ENCODE measurements around the gene ALCAM.
A peak's percentile ranks its signal among the peaks of the same experiment; 100 is the strongest.

The ALCAM gene

DNA sequence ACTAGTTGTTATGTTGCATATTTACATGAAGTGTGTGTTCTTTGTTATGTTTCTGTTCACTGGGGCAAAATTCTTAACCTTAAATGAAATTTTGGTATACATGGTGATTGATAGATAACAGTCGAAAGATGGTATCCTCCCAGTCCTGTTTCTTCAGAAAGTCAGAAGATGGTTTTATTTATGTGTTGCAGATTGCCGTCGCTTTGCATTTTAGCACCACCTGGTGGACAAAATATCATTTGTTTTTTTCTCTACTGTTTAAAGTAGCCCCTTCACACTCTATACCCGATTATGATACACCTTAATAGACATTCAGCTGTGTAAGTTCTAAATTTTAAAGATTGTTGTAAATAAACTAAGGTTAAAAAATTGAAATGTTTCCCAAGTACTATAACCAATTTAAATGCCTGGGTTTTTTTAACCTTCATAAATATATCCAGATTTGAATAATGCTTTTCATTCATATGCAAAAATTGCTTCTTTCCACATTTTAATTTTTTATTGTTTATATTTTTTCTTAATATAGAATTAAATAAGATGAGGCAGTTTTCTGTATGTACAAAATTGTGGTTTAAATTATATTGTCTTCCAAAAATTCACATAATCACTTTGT is 152.2 kb downstream of the ALCAM start:
- ChIA-PET POLR2A (ENCODE audit: low non-redundant PET) (no interaction called here), CTCF (interaction anchor here (1.0 to 1.2 kb wide), 3 partner anchors 117 to 922 kb away, joined by 3 read pairs; no protein-coding TSS in a partner anchor)
- peak; percentile 31 for DNase-seq (ENCODE audit: low spot score)
- H3K27ac ChIP-seq, result no peak overlapping the region
- peak; percentile 69 for TF ChIP-seq CTCF (conservative IDR thresholded peaks at IDR 0.05; ENCODE audit: low read depth)

GRCh38 chr3:105521770-105522169 is 155.1 kb downstream of the ALCAM start:
- CTCF ChIA-PET, result no interaction called here
- H3K27ac ChIP-seq, result no peak overlapping the region
- POLR2A ChIA-PET (ENCODE audit: low non-redundant PET), result no interaction called here
- DNase-seq (ENCODE audit: low spot score), result no peak
- TF ChIP-seq CTCF (conservative IDR thresholded peaks at IDR 0.05; ENCODE audit: low read depth), result no peak

- H3K27ac ChIP-seq, result no peak overlapping the region
- peak; percentile 5 for DNase-seq (ENCODE audit: low spot score)
- ChIA-PET POLR2A (ENCODE audit: low non-redundant PET) (no interaction called here), CTCF (interaction anchor here (0.7 kb wide), 1 partner anchor 297 kb away, joined by 3 read pairs; no protein-coding TSS in a partner anchor)
- TF ChIP-seq CTCF (conservative IDR thresholded peaks at IDR 0.05; ENCODE audit: low read depth), result no peak
These were observed 156.8 kb downstream of the ALCAM start for GRCh38 chr3:105523501-105523900.

DNA sequence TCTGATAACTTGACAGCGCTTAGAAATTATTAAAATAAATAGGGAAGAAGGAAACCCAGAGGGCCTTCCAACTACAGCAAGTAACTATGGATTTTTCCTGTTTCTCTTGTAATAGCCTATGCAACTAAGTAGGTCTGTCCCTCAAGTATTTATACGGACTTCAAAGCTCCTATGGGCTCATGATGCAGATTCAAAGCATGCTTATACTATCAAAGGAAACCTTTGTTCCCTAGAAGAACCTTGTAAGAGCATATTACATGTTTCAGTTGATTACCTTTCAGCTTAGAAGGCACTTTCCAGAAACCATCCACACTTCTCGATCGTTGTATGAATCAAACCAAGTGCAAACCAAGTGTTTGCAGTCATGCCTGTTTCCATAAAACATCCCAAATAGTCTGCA is 158.8 kb downstream of the ALCAM start:
- no peak for DNase-seq (ENCODE audit: low spot score)
- H3K27ac ChIP-seq, result no peak overlapping the region
- CTCF ChIA-PET, result interaction anchor here (0.7 kb wide), 1 partner anchor 1856 kb away, joined by 3 read pairs; no protein-coding TSS in a partner anchor
- no peak for TF ChIP-seq CTCF (conservative IDR thresholded peaks at IDR 0.05; ENCODE audit: low read depth)
- POLR2A ChIA-PET (ENCODE audit: low non-redundant PET), result no interaction called here

GRCh38 chr3:105526360-105527111 is 159.8 kb downstream of the ALCAM start:
- DNase-seq (ENCODE audit: low spot score), result peak; percentile 6
- ChIA-PET CTCF (interaction anchor here (0.6 to 1.1 kb wide), 4 partner anchors 29 to 1264 kb away, joined by 3 to 4 read pairs (median 4); no protein-coding TSS in a partner anchor), POLR2A (ENCODE audit: low non-redundant PET) (interaction anchor here (0.5 to 0.7 kb wide), 2 partner anchors 93 to 159 kb away, joined by 3 read pairs; no protein-coding TSS in a partner anchor)
- H3K27ac ChIP-seq, result no peak overlapping the region
- TF ChIP-seq CTCF (conservative IDR thresholded peaks at IDR 0.05; ENCODE audit: low read depth), result no peak

DNA sequence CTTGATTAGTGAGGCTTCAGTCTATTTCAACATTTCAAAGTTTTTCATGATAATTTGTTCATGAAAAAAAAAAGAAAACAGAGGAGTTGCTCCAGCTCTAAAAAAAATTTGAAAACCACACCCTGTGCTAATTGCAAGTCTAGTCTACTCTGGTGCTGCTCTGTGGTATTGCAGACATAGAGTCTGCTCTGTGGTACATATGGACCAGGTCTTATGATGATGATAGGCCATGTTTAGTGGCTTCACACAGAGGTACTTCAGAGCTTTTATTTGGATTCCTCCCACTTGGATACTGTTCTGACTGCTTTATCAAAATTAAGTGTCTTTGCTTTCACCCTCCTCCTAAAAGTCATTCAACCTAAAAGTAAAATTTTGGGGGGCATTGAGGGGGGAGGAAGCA is 160.8 kb downstream of the ALCAM start:
- ChIA-PET CTCF (interaction anchor here (0.6 to 1.1 kb wide), 5 partner anchors 28 to 1585 kb away, joined by 3 to 4 read pairs (median 4); no protein-coding TSS in a partner anchor), POLR2A (ENCODE audit: low non-redundant PET) (interaction anchor here (0.5 kb wide), 1 partner anchor 92 kb away, joined by 3 read pairs; no protein-coding TSS in a partner anchor)
- TF ChIP-seq CTCF (conservative IDR thresholded peaks at IDR 0.05; ENCODE audit: low read depth), result no peak
- no peak for DNase-seq (ENCODE audit: low spot score)
- H3K27ac ChIP-seq, result no peak overlapping the region

Data from RWPE1 (cell line).